ENCODE measurements around the gene OGFR.

DNA sequence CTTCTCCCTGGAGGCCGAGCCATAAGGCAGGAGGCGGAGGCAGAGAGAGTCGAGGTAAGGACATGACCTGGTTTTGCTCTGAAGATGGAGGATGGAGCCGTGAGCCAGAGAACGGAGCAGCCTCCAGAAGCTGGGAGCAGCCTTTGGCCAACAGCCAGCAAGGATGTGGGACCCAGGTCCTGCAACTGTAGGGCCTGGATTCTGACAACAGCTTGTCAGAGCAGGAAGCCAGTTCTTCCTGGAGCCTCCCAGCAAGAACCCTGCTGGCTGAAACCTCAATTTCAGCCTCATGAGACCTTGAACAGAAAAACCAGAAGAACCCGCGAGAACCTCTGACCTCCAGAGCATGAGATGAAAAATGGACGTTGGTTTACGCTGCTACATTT, 21.7 kb upstream of the OGFR start:
- no peak for TF ChIP-seq EZH2 (IDR thresholded peaks at IDR 0.05; ENCODE audit: insufficient read depth, poor library complexity, severe bottlenecking)
- TF ChIP-seq EZH2phosphoT487 (IDR thresholded peaks at IDR 0.05; ENCODE audit: insufficient read depth, low read depth), result no peak
